Measurements from ENCODE around the gene UCK2.

The UCK2 gene

DNA sequence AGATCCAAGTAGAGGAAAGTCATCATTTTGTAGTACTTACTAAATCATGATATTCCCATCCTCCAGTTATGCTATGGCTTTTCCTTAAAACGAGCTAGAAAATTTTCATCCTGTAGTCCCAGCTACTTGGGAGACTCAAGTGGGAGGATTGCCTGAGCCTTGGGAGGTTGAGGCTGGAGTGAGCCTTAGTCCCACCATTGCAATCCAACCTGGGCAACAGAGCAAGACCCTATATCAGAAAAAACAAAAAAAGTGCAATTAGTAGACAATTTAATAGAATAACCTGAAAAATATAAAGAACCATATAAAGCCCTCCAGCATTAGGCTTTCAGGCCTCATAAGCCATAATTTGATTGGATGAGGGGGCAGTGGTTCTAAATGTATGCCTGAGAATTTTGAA lies 6.8 kb downstream of the UCK2 start:
- H3K27ac ChIP-seq (replicated peaks) = no peak overlapping the region
- no peaks in the 10 kb centered on the region for H3K27me3 ChIP-seq (ENCODE audit: insufficient read depth, poor library complexity, severe bottlenecking)
- TF ChIP-seq SPI1 (IDR thresholded peaks at IDR 0.05; ENCODE audit: borderline replicate concordance, low read depth) (no peak), GABPA (IDR thresholded peaks at IDR 0.05; ENCODE audit: low read depth) (no peak), REST (IDR thresholded peaks at IDR 0.05; ENCODE audit: insufficient replicate concordance, low read depth) (no peak), POLR2AphosphoS5 (IDR thresholded peaks at IDR 0.05; ENCODE audit: low read depth) (no peak)
- TF ChIP-seq, protein P1, sequence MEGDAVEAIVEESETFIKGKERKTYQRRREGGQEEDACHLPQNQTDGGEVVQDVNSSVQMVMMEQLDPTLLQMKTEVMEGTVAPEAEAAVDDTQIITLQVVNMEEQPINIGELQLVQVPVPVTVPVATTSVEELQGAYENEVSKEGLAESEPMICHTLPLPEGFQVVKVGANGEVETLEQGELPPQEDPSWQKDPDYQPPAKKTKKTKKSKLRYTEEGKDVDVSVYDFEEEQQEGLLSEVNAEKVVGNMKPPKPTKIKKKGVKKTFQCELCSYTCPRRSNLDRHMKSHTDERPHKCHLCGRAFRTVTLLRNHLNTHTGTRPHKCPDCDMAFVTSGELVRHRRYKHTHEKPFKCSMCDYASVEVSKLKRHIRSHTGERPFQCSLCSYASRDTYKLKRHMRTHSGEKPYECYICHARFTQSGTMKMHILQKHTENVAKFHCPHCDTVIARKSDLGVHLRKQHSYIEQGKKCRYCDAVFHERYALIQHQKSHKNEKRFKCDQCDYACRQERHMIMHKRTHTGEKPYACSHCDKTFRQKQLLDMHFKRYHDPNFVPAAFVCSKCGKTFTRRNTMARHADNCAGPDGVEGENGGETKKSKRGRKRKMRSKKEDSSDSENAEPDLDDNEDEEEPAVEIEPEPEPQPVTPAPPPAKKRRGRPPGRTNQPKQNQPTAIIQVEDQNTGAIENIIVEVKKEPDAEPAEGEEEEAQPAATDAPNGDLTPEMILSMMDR (IDR thresholded peaks at IDR 0.05; ENCODE audit: insufficient read depth, low read length) = no peak
- DNase-seq (ENCODE audit: low read depth in 1 of 2, low spot score in 1 of 2) = no peak
- H3K4me3 ChIP-seq (replicated peaks; ENCODE audit: insufficient read depth, low read length) = no peak overlapping the region

DNA sequence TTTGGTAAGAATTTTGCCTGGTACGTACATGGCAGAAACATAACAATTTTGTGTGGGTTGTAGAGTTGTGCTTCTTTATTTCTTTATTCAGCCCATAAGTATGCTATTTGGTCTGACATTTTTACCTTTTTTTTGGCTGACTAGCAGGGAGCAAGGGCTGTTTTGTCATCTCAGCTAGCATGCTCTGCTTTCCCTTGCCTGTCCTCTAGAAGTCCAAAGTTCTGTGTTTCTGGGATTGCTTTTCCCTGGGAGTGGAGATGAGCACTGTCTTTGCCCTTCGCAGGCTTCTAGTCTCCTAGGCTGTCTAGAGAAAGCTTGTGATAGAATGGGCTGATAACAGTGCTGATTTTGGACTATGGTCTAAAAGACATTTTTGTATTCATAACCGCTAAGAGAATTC lies 7.5 kb downstream of the UCK2 start:
- no peak overlapping the region for H3K27ac ChIP-seq (replicated peaks)
- no peak for DNase-seq (ENCODE audit: low read depth in 1 of 2, low spot score in 1 of 2)
- H3K4me3 ChIP-seq (replicated peaks; ENCODE audit: insufficient read depth, low read length) = no peak overlapping the region
- no peaks in the 10 kb centered on the region for H3K27me3 ChIP-seq (ENCODE audit: insufficient read depth, poor library complexity, severe bottlenecking)
- TF ChIP-seq REST (IDR thresholded peaks at IDR 0.05; ENCODE audit: insufficient replicate concordance, low read depth) (no peak), SPI1 (IDR thresholded peaks at IDR 0.05; ENCODE audit: borderline replicate concordance, low read depth) (no peak), POLR2AphosphoS5 (IDR thresholded peaks at IDR 0.05; ENCODE audit: low read depth) (no peak), GABPA (IDR thresholded peaks at IDR 0.05; ENCODE audit: low read depth) (no peak)
- TF ChIP-seq, protein P1 (IDR thresholded peaks at IDR 0.05; ENCODE audit: insufficient read depth, low read length) = no peak

DNA sequence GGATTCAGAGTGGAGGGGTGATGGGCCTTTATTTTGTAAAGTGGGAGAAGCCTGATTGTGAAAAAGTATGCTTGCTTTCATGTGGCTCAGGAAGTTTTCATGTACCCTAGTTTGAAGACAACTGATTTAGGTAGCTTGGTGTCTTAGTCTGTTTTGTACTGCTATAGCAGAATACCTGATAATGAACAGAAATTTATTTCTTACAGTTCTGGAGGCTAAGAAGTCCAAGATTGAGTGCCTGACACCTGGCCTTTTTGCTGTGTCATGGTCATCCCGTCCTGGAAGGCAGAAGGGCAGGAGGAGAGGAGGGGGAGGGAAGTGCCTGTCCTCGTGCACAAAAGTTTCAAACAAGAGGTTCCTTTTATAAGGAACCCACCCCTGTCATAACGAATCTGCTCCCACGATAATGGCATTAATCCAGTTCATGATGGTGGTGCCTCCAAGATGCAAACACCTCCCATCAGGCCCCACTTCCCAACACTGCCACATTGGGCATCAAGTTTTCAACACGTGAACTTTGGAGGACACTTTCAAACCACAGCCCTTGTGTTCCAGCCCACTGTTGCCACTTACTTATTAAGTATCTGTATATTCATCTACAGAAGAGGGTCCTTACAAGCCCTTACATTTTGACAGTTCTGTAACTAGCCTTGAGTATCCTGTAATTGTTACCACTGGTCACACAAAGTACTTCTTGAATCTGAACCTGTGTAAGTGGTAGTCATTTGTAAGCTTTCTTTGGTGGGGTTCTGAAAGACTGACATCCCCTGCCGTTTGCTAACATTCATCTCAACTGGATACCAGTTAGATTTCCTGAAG lies 9.5 kb downstream of the UCK2 start:
- DNase-seq (ENCODE audit: low read depth in 1 of 2, low spot score in 1 of 2) = no peak
- Histone ChIP-seq H3K4me3 (replicated peaks; ENCODE audit: insufficient read depth, low read length) (no peak overlapping the region), H3K27ac (replicated peaks) (no peak overlapping the region), H3K27me3 (ENCODE audit: insufficient read depth, poor library complexity, severe bottlenecking) (no peaks in the 10 kb centered on the region)
- peak; percentile 33; the same call in 1 of the 2 replicates for TF ChIP-seq SPI1 (IDR thresholded peaks at IDR 0.05; ENCODE audit: borderline replicate concordance, low read depth)
- TF ChIP-seq, protein P1 (IDR thresholded peaks at IDR 0.05; ENCODE audit: insufficient read depth, low read length) = no peak
